H9 (cell line): ENCODE measurements around the gene SNX21. TPM values are rescaled to one million over a fixed set of nuclear protein-coding genes. Genes with fewer than 3 reads are reported as not detected.

ENCODE experiments used
- DNase-seq: peaks from one replicate; pipeline ENCODE4 v3.0.0-alpha.2; 2017
- H2AFZ ChIP-seq: one replicate; pipeline ENCODE4 v1.6.1; 2013; ENCODE audit warnings: mild to moderate bottlenecking, low read length, control low read depth, moderate library complexity
- H2AK5ac ChIP-seq: 2 replicates; pipeline ENCODE4 v1.6.1; 2013; ENCODE audit warnings: low read length, control low read depth, mixed read lengths; ENCODE audit not compliant: insufficient read length
- H2BK120ac ChIP-seq: one replicate; pipeline ENCODE4 v1.6.1; 2013; ENCODE audit warnings: low read depth, mild to moderate bottlenecking, low read length, control low read depth, inconsistent platforms; ENCODE audit not compliant: poor library complexity, severe bottlenecking
- H2BK12ac ChIP-seq: 2 replicates; pipeline ENCODE4 v1.6.1; 2013; ENCODE audit warnings: low read length, control low read depth, mixed read lengths, low read depth; ENCODE audit not compliant: insufficient read length
- H2BK15ac ChIP-seq: 2 replicates; pipeline ENCODE4 v1.6.1; 2013; ENCODE audit warnings: low read depth, low read length, control low read depth
- H2BK20ac ChIP-seq: one replicate; pipeline ENCODE4 v1.6.1; 2013; ENCODE audit warnings: low read depth, mild to moderate bottlenecking, low read length, control low read depth, inconsistent platforms; ENCODE audit not compliant: poor library complexity, severe bottlenecking
- H2BK5ac ChIP-seq: 2 replicates; pipeline ENCODE4 v1.6.1; 2013; ENCODE audit warnings: low read length, control low read depth, mixed read lengths; ENCODE audit not compliant: insufficient read length
- H3K14ac ChIP-seq: 2 replicates; pipeline ENCODE4 v1.6.1; 2013; ENCODE audit warnings: low read length, control low read depth; ENCODE audit not compliant: insufficient read depth
- H3K18ac ChIP-seq: 2 replicates; pipeline ENCODE4 v1.6.1; 2013; ENCODE audit warnings: low read depth, mild to moderate bottlenecking, mixed read lengths, low read length, control low read depth; ENCODE audit not compliant: insufficient read length
- H3K23ac ChIP-seq: 2 replicates; pipeline ENCODE4 v1.6.1; 2013; ENCODE audit warnings: low read length, control low read depth, mixed read lengths, low read depth; ENCODE audit not compliant: insufficient read length
- H3K23me2 ChIP-seq: 2 replicates; pipeline ENCODE4 v1.6.1; 2013; ENCODE audit warnings: low read depth, mild to moderate bottlenecking, mixed read lengths, low read length, control low read depth; ENCODE audit not compliant: insufficient read length, poor library complexity, severe bottlenecking
- H3K27ac ChIP-seq: 2 replicates; pipeline ENCODE4 v1.5.1; 2013; ENCODE audit warnings: low read length, control low read depth, mixed read lengths, low read depth; ENCODE audit not compliant: insufficient read length
- H3K27me3 ChIP-seq: 2 replicates; pipeline ENCODE4 v1.6.1; 2013; ENCODE audit warnings: low read length, control low read depth, inconsistent platforms; ENCODE audit not compliant: insufficient read depth
- H3K4ac ChIP-seq: 2 replicates; pipeline ENCODE4 v1.6.1; 2013; ENCODE audit warnings: low read depth, mild to moderate bottlenecking, control low read depth, inconsistent platforms, low read length, moderate library complexity
- H3K4me1 ChIP-seq: 2 replicates; pipeline ENCODE4 v1.6.1; 2013; ENCODE audit warnings: low read length, control low read depth, inconsistent platforms; ENCODE audit not compliant: insufficient read depth
- H3K4me2 ChIP-seq: 2 replicates; pipeline ENCODE4 v1.6.1; 2013; ENCODE audit warnings: low read length, control low read depth, mixed read lengths; ENCODE audit not compliant: insufficient read length, insufficient read depth
- H3K56ac ChIP-seq: 2 replicates; pipeline ENCODE4 v1.6.1; 2013; ENCODE audit warnings: low read depth, mild to moderate bottlenecking, mixed read lengths, low read length, control low read depth; ENCODE audit not compliant: insufficient read length
- H3K79me1 ChIP-seq: 2 replicates; pipeline ENCODE4 v1.6.1; 2013; ENCODE audit warnings: low read depth, mild to moderate bottlenecking, moderate library complexity, low read length, control low read depth, inconsistent platforms; ENCODE audit not compliant: insufficient read depth, poor library complexity, severe bottlenecking
- H3K79me2 ChIP-seq: 2 replicates; pipeline ENCODE4 v1.6.1; 2013; ENCODE audit warnings: low read length, control low read depth, inconsistent platforms; ENCODE audit not compliant: insufficient read depth
- H3K9ac ChIP-seq: 2 replicates; pipeline ENCODE4 v1.6.1; 2013; ENCODE audit warnings: low read length, control low read depth, mixed read lengths; ENCODE audit not compliant: insufficient read length; ENCODE audit errors: extremely low read depth
- H3K9me3 ChIP-seq: one replicate; pipeline ENCODE4 v1.6.1; 2013; ENCODE audit warnings: low read depth, low read length, inconsistent platforms; ENCODE audit not compliant: control insufficient read depth
- H3T11ph ChIP-seq: one replicate; pipeline ENCODE4 v1.6.1; 2013; ENCODE audit warnings: mild to moderate bottlenecking, low read length, control low read depth, inconsistent platforms
- H4K20me1 ChIP-seq: one replicate; pipeline ENCODE4 v1.6.1; 2013; ENCODE audit not compliant: control insufficient read depth, insufficient read length, insufficient read depth
- H4K5ac ChIP-seq: 2 replicates; pipeline ENCODE4 v1.6.1; 2013; ENCODE audit warnings: low read depth, mild to moderate bottlenecking, mixed read lengths, low read length, control low read depth; ENCODE audit not compliant: insufficient read length
- H4K8ac ChIP-seq: replicated peaks from 2 replicates; pipeline ENCODE4 v1.6.1; 2013; ENCODE audit warnings: low read length, control low read depth, mixed read lengths, low read depth; ENCODE audit not compliant: insufficient read length
- H4K91ac ChIP-seq: 2 replicates; pipeline ENCODE4 v1.6.1; 2013; ENCODE audit warnings: low read depth, mild to moderate bottlenecking, moderate library complexity, mixed read lengths, low read length, control low read depth; ENCODE audit not compliant: insufficient read length
- H3K27ac Mint-ChIP-seq, 3 experiments: 2 replicates in 2 of 3; 3 replicates in 1 of 3; pipeline ENCODE4 v1.8.0; 2020 to 2021; ENCODE audit warnings: mixed read lengths in 3 of 3, mild to moderate bottlenecking in 1 of 3, moderate library complexity in 1 of 3
- H3K27me3 Mint-ChIP-seq: 2 replicates; pipeline ENCODE4 v1.8.0; 2021; ENCODE audit warnings: low read depth, mild to moderate bottlenecking, moderate library complexity, mixed read lengths
- H3K36me3 Mint-ChIP-seq, 3 experiments: 2 replicates in 2 of 3; 3 replicates in 1 of 3; pipeline ENCODE4 v1.8.0; 2020 to 2021; ENCODE audit warnings: low read depth in 3 of 3, mixed read lengths in 3 of 3; ENCODE audit not compliant: insufficient read depth in 1 of 3
- H3K4me1 Mint-ChIP-seq, 2 experiments: 2 replicates each; pipeline ENCODE4 v1.8.0; 2020; ENCODE audit warnings: mixed read lengths in 2 of 2
- H3K4me3 Mint-ChIP-seq, 2 experiments: 2 replicates in 1 of 2; 3 replicates in 1 of 2; pipeline ENCODE4 v1.8.0; 2020 to 2021; ENCODE audit warnings: mild to moderate bottlenecking in 2 of 2, mixed read lengths in 2 of 2, moderate library complexity in 1 of 2
- H3K9me3 Mint-ChIP-seq, 2 experiments: 2 replicates in 1 of 2; 3 replicates in 1 of 2; pipeline ENCODE4 v1.8.0; 2020; ENCODE audit warnings: mild to moderate bottlenecking in 2 of 2, mixed read lengths in 2 of 2, moderate library complexity in 1 of 2
- CTCF ChIP-seq: fragments of 200-600 bp; sonication (generic); conservative IDR thresholded peaks from 3 replicates; pipeline ENCODE4 v1.8.0; 2021; ENCODE audit warnings: antibody characterized with exemption, mild to moderate bottlenecking
- WGBS: extraction: QIAGEN DNeasy Blood & Tissue Kit; methylation state at CpG from one replicate; pipeline ENCODE4 v1.1.7; 2013; ENCODE audit warnings: missing lambda C conversion rate, low lambda C conversion rate, mixed read lengths; ENCODE audit not compliant: insufficient read length; ENCODE audit errors: extremely low coverage; 5-methylcytosine and 5-hydroxymethylcytosine counted together
- total RNA-seq: library from RNA; stranded (reverse); gene quantifications from 2 replicates; pipeline ENCODE4 v1.2.1, GENCODE V29; 2021

Gene SNX21
- total RNA-seq, 1 experiment from 2014 or later, result 20.5 TPM

GRCh38 chr20:45863543-45864470 is 30.2 kb downstream of the SNX21 start:
- Histone ChIP-seq H4K20me1 (no peaks in the 10 kb centered on the region), H3K18ac (no peak overlapping the region), H4K8ac (no peak overlapping the region), H3K9ac (no peak overlapping the region), H4K91ac (no peak overlapping the region), H3K79me1 (no peaks in the 10 kb centered on the region), H3T11ph (no peak overlapping the region), H2AK5ac (no peak overlapping the region), H2BK20ac (no peak overlapping the region), H3K4me1 (peaks cover 2% of the 10 kb centered on the region; the same call in 1 of the 2 replicates), H3K9me3 (no peaks in the 10 kb centered on the region), H3K4ac (no peak overlapping the region), H2BK12ac (no peak overlapping the region), H3K23me2 (no peaks in the 10 kb centered on the region), H3K56ac (no peak overlapping the region), H4K5ac (no peak overlapping the region), H2BK5ac (no peak overlapping the region), H3K79me2 (no peaks in the 10 kb centered on the region), H2BK120ac (no peak overlapping the region), H2AFZ (no peak overlapping the region), H2BK15ac (no peak overlapping the region), H3K4me2 (no peak overlapping the region), H3K23ac (no peak overlapping the region), H3K27ac (no peak overlapping the region), H3K14ac (no peak overlapping the region), H3K27me3 (no peaks in the 10 kb centered on the region)
- peaks cover 7% of the 10 kb centered on the region in 2 experiments for H3K4me1 Mint-ChIP-seq
- no peak overlapping the region for H3K4me3 Mint-ChIP-seq
- peak overlapping the region; percentile 62 to 67 (median 62); a peak in 4 of 7 replicates for H3K27ac Mint-ChIP-seq
- no peaks in the 10 kb centered on the region for H3K27me3 Mint-ChIP-seq
- WGBS, result no CpG with 5 or more reads among the region's 7 CpGs
- TF ChIP-seq CTCF, result no peak
- DNase-seq, result no peak
- H3K36me3 Mint-ChIP-seq, result peaks cover 0 to 7% (median 0%) of the 10 kb centered on the region in 3 experiments; a peak in 2 of 7 replicates
- H3K9me3 Mint-ChIP-seq, result no peaks in the 10 kb centered on the region
